Measurements from ENCODE around the gene ZNF143.

- TF ChIP-seq, protein P1, sequence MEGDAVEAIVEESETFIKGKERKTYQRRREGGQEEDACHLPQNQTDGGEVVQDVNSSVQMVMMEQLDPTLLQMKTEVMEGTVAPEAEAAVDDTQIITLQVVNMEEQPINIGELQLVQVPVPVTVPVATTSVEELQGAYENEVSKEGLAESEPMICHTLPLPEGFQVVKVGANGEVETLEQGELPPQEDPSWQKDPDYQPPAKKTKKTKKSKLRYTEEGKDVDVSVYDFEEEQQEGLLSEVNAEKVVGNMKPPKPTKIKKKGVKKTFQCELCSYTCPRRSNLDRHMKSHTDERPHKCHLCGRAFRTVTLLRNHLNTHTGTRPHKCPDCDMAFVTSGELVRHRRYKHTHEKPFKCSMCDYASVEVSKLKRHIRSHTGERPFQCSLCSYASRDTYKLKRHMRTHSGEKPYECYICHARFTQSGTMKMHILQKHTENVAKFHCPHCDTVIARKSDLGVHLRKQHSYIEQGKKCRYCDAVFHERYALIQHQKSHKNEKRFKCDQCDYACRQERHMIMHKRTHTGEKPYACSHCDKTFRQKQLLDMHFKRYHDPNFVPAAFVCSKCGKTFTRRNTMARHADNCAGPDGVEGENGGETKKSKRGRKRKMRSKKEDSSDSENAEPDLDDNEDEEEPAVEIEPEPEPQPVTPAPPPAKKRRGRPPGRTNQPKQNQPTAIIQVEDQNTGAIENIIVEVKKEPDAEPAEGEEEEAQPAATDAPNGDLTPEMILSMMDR (IDR thresholded peaks at IDR 0.05; ENCODE audit: insufficient read depth, low read depth, low read length), result no peak
- no peak for TF ChIP-seq EZH2 (IDR thresholded peaks at IDR 0.05; ENCODE audit: insufficient read depth, low read length)
Observed at GRCh38 chr11:9470765-9471164, 10.0 kb downstream of the ZNF143 start.
